HCT116 (cell line): ENCODE measurements around the gene LRRD1.

Experiments used
- ELF1 ChIP-seq: IDR thresholded peaks from 2 replicates; pipeline ENCODE4 v1.6.1; 2012; ENCODE audit warnings: low read depth, borderline replicate concordance
- SP1 ChIP-seq: IDR thresholded peaks from 2 replicates; pipeline ENCODE4 v1.6.1; 2012; ENCODE audit warnings: low read depth
- ZNF274 ChIP-seq: fragments of 200-500 bp; sonication (Bioruptor generic); IDR thresholded peaks from 2 replicates; pipeline ENCODE4 v1.6.1; 2014; ENCODE audit warnings: mild to moderate bottlenecking, low read depth, low read length, inconsistent platforms
- TF ChIP-seq, protein P1 (sequence below), 3 experiments: fragments of 200-600 bp in 1 of 3; sonication (generic) in 1 of 3; IDR thresholded peaks in 2 of 3; conservative IDR thresholded peaks in 1 of 3; 2 replicates each; pipeline ENCODE4 v1.5.1; 2012 to 2017; ENCODE audit warnings: low read depth in 2 of 3, low read length in 2 of 3, antibody characterized with exemption in 1 of 3, borderline replicate concordance in 1 of 3, control low read depth in 1 of 3, mild to moderate bottlenecking in 1 of 3, mixed read lengths in 1 of 3, mixed run types in 1 of 3, moderate library complexity in 1 of 3; ENCODE audit not compliant: insufficient read depth in 1 of 3
- TF ChIP-seq, protein P2 (sequence below): IDR thresholded peaks from 2 replicates; pipeline ENCODE4 v1.6.1; 2012
- TF ChIP-seq, protein P3 (sequence below): IDR thresholded peaks from 2 replicates; pipeline ENCODE4 v1.6.1; 2012

DNA sequence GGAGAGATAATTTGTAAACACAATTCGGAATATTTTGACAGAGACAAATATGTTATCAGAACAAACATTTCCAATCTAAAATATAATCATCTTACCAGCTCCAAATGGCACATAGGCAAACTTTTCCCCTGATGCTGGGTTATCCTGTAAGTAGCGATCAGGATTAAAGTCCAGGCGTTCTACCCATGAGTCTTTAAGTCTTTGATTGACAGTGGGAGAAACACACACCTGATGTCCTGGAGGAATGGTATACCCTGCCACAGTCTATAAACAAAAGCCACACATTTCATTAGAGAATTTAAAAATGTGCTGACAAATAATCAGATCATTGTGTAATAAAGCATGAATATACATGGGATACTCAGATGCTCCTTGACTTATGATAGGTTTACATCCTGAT lies 62.0 kb downstream of the LRRD1 start:
- TF ChIP-seq, protein P1, sequence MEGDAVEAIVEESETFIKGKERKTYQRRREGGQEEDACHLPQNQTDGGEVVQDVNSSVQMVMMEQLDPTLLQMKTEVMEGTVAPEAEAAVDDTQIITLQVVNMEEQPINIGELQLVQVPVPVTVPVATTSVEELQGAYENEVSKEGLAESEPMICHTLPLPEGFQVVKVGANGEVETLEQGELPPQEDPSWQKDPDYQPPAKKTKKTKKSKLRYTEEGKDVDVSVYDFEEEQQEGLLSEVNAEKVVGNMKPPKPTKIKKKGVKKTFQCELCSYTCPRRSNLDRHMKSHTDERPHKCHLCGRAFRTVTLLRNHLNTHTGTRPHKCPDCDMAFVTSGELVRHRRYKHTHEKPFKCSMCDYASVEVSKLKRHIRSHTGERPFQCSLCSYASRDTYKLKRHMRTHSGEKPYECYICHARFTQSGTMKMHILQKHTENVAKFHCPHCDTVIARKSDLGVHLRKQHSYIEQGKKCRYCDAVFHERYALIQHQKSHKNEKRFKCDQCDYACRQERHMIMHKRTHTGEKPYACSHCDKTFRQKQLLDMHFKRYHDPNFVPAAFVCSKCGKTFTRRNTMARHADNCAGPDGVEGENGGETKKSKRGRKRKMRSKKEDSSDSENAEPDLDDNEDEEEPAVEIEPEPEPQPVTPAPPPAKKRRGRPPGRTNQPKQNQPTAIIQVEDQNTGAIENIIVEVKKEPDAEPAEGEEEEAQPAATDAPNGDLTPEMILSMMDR (IDR thresholded peaks at IDR 0.05 in 2 of 3, conservative IDR thresholded peaks at IDR 0.05 in 1 of 3; ENCODE audit: borderline replicate concordance in 1 of 3, insufficient read depth in 1 of 3, low read depth in 2 of 3, low read length in 2 of 3) = no peak
- TF ChIP-seq SP1 = no peak
- TF ChIP-seq, protein P2, sequence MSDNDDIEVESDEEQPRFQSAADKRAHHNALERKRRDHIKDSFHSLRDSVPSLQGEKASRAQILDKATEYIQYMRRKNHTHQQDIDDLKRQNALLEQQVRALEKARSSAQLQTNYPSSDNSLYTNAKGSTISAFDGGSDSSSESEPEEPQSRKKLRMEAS = no peak
- no peak for TF ChIP-seq ELF1
- no peak for TF ChIP-seq ZNF274
- TF ChIP-seq, protein P3, sequence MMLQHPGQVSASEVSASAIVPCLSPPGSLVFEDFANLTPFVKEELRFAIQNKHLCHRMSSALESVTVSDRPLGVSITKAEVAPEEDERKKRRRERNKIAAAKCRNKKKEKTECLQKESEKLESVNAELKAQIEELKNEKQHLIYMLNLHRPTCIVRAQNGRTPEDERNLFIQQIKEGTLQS = no peak
